Coronary artery (tissue), 2 donors: ENCODE measurements around the gene CYTH3.
"Not testable (repeated sequence)": the region's sequence is repeated elsewhere in the genome, so short reads cannot be mapped to it uniquely, and the experiment has no call there.

ENCODE experiments used
- DNase-seq: peaks from one replicate; pipeline ENCODE4 v3.0.0-alpha.2; 2017; ENCODE audit warnings: low spot score
- H3K27ac ChIP-seq, 2 donors: fragments of 200-600 bp; sonication (generic); one replicate each; pipeline ENCODE4 v1.5.1; 2016 to 2019
- H3K4me3 ChIP-seq: fragments of 200-600 bp; sonication (generic); 2 replicates; pipeline ENCODE4 v1.5.1; 2016; ENCODE audit warnings: mild to moderate bottlenecking, moderate library complexity
- TF ChIP-seq, protein P1 (sequence below): fragments of 200-600 bp; sonication (generic); IDR thresholded peaks from one replicate; pipeline ENCODE4 v1.5.1; 2019; ENCODE audit warnings: antibody characterized with exemption

CYTH3 gene

DNA sequence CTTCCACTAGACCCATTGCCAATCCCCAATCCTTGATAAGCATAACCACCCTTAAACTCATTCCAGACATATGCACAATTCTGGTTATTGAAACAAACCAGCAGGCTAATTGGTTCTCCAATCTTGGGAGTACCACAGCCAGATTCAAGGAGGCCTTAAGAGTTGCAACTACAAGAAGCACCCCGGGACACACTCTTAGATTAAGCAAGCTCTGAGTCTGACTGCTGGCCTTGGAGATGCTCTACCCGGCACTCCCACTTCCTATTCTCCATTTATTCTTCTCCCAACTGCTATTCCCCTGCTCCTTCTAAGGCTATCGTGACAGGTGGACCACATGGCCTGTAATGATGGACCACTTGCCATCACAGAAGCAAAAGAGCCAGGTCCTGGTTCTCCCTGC is 40.3 kb downstream of the CYTH3 start:
- DNase-seq = no peak
- peak overlapping the region in 1 of 2 donors; percentile 43 for H3K27ac ChIP-seq
- TF ChIP-seq, protein P1, sequence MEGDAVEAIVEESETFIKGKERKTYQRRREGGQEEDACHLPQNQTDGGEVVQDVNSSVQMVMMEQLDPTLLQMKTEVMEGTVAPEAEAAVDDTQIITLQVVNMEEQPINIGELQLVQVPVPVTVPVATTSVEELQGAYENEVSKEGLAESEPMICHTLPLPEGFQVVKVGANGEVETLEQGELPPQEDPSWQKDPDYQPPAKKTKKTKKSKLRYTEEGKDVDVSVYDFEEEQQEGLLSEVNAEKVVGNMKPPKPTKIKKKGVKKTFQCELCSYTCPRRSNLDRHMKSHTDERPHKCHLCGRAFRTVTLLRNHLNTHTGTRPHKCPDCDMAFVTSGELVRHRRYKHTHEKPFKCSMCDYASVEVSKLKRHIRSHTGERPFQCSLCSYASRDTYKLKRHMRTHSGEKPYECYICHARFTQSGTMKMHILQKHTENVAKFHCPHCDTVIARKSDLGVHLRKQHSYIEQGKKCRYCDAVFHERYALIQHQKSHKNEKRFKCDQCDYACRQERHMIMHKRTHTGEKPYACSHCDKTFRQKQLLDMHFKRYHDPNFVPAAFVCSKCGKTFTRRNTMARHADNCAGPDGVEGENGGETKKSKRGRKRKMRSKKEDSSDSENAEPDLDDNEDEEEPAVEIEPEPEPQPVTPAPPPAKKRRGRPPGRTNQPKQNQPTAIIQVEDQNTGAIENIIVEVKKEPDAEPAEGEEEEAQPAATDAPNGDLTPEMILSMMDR = no peak
- peak overlapping the region; percentile 2 for H3K4me3 ChIP-seq

DNA sequence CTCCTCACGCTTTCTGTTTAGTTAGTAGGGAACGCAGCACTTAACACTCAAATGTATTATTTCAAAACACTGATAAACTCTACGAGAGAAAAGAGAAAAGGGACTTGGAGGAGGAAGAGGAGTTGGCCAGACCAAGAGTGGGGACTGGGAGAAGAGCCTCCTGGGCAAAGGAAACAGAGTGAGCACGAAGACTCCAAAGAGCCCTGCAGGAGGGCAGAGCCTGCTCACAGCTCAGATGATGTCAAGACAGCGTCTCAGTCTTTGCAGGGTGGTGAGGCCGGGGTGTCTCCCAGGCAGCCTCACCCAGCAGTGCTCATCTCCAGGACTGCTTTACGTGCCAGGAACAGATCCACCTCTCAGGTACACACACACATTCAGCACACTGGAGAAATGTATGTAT is 41.2 kb downstream of the CYTH3 start:
- TF ChIP-seq, protein P1 = no peak
- Histone ChIP-seq H3K4me3 (no peak overlapping the region), H3K27ac (no peak overlapping the region)
- no peak for DNase-seq

DNA sequence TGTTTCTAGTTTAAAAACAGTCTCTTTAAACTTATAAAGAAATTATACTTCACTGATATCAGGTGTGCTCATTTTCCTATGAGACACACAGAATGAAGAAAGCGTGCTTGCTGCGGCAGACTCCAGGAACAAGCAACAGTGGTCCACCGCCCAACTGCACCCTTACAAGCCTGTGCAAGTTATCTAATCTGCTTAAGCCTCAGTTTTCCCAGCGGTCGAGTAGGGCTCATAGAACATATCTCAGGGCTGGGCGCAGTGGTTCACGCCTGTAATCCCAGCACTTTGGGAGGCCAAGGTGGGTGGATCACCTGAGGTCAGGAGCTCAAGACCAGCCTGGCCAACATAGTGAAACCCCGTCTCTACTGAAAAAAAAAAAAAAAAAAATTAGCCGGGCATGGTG is 43.1 kb downstream of the CYTH3 start:
- peak overlapping the region in 1 of 2 donors; percentile 60 for H3K27ac ChIP-seq
- peak overlapping the region; percentile 53 for H3K4me3 ChIP-seq

DNA sequence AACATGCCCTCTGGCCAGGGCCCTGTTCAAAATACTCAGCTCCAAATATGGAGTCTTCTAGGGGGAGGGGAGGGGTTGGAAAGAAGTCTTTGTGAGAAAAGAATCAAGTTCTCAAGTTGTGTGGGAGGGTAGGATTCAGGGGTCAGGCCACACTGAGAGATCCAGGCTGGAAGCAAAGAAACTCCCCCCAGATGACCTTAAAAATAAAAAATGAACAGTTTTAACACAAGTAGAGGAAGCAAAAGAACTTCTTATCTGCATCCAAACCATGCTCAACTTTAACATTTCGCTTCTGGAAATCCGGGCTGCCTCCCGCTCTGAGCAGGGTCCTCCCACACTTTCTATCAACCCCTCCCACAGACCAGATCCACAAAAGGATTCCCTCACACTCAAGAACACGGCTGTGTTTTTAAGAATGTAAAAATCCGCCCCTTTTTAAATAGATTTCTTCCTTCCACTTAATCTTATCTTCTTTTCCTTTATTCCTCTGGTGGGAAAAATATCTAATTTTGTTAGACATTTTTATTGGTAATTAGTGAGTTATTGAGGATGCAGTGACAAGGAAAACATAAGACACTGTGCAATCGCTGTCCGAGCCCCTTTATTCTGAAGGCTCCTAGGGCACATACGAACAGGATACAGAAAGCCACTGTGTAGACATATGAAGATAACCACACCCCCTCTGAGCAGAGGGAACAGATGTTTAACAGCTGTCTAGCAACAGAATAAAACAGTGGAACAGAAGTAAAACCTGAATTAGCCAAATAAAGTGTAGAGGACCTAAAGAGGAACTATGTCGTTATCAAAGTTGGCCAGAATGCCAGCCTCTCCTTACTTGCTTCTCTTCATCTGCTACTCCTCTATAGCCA is 43.8 kb downstream of the CYTH3 start:
- H3K27ac ChIP-seq = peak overlapping the region; percentile 17 to 60
- DNase-seq = no peak
- peak overlapping the region; percentile 53 for H3K4me3 ChIP-seq
- TF ChIP-seq, protein P1 = no peak

More for the DNA sequence above, 43.1 kb downstream of the CYTH3 start:
- DNase-seq = not testable (repeated sequence)

DNA sequence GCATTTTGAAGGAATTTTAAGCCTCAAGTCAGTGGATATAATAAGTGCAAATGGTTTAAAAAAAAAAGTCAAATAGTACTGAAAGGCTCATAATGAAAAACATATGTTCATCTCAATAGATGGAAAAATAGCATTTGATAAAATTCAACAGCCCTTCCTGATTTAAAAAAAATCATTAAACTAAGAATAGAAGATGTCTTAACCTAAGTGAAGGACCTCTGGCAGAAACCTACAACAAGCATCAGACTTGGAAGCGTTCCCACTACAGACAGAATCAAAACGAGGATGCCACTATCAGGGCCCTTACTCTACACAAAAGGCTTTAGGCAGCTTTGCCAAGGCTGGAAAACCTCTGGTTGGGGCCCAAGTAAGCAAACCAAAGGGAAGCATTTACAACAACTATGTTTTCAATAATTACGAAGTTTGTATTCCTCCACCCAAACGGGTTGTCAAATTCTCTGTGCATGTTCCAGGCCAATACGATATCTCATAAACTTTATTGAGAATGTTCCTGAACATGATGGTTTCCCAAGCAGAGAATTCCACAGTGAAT is 45.1 kb downstream of the CYTH3 start:
- H3K4me3 ChIP-seq = no peak overlapping the region
- DNase-seq = no peak
- H3K27ac ChIP-seq = peak overlapping the region; percentile 17 to 60
- TF ChIP-seq, protein P1 = no peak

DNA sequence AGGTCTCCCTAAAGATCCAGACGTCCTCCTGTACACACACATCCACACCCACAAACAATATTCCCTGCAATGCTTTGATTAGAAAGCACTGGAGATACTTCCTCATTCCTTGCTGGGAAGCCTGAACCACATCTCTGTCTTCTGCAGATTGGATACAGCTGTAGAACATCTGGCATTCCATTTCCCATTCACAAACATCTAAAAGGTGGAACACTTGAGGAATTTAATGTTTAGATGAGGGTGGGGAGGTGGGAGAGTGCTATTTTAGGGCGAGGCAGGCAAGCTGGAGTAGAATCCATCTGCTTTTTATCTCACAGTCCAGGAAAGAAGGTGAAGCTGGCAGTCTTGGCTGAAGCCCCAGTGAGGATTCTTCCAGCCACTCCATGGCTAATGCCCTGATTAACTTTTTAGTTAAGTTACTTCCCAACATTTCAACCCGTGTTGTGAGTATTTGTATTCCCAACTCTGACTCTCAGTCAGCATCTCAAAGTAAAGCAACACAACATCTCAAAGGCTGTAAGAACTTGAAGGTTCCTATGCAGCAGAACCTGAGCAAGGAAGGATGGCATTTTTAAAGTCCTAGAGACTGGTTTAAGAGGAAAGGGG is 46.1 kb downstream of the CYTH3 start:
- TF ChIP-seq, protein P1 = no peak
- no peak for DNase-seq
- H3K27ac ChIP-seq = peak overlapping the region in 1 of 2 donors; percentile 76
- no peak overlapping the region for H3K4me3 ChIP-seq

DNA sequence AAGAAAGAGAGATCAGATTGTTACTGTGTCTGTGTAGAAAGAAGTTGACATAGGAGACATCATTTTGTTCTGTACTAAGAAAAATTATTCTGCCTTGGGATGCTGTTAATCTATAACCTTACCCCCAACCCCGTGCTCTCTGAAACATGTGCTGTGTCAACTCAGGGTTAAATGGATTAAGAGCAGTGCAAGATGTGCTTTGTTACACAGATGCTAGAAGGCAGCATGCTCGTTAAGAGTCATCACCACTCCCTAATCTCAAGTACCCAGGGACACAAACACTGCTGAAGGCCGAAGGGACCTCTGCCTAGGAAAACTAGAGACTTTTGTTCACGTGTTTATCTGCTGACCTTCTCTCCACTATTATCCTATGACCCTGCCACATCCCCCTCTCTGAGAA is 49.0 kb downstream of the CYTH3 start:
- not testable (repeated sequence) for DNase-seq, H3K27ac ChIP-seq, H3K4me3 ChIP-seq

DNA sequence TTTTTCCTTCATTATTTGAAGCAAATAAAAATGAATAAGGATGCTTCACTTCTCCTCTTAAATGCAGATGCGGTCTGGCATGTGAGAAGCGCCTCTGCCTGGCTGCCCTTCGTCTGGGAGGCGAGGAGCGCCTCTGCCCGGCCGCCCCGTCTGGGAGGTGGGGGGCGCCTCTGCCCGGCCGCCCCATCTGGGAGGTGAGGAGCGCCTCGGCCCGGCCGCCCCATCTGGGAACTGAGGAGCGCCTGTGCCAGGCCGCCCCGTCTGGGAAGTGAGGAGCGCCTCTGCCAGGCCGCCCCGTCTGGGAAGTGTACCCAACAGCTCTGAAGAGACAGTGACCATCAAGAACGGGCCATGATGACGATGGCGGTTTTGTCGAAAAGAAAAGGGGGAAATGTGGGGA is 49.4 kb downstream of the CYTH3 start:
- not testable (repeated sequence) for DNase-seq, H3K4me3 ChIP-seq, H3K27ac ChIP-seq
